ENCODE measurements around the gene XG.

Gene XG

DNA sequence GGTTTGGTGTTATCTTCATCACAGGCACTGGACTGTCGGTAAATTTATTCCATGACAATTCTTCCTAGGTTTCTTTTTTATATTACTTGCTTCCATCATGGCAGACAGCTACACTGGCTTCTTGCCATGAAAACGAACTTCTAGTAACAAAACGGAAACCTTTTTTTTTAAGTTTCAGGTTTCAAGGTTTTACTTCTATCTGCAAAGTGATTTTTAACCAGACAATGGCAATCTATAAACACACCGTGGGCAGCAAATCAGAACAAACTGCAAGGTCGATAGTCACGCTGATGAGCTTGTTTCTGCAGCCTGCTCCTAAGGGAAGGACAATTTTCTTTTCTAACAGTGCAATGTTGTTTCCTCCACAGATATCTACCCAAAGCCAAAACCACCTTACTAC, 29.9 kb downstream of the XG start:
- no peak overlapping the region for H3K4me3 ChIP-seq (ENCODE audit: control insufficient read depth, low read depth, low read length)
- no peak for TF ChIP-seq CTCF (IDR thresholded peaks at IDR 0.05; ENCODE audit: control insufficient read depth, insufficient read depth, low read depth, low read length, missing control alignments)
- DNase-seq (ENCODE audit: low read depth): no peak

DNA sequence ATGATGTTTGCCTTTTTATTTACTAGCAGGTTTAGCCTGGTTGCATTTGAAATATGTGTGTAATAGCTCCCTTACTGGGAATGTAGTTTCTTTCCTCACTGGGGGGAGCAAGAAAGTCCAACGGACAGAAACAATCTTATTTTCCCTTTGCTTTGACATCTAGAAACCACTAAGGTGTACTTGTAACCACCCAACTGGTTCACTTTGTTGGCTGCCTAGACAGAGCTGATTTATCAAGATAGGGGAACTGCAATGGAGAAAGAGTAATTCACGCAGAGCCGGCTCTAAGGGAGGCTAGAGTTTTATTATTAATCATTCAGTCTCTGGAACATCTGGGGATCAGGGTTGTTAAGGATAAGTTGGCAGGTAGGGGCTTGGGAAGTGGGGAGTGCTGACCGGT, 30.3 kb downstream of the XG start:
- H3K4me3 ChIP-seq (ENCODE audit: control insufficient read depth, low read depth, low read length): no peak overlapping the region
- DNase-seq (ENCODE audit: low read depth): no peak
- no peak for TF ChIP-seq CTCF (IDR thresholded peaks at IDR 0.05; ENCODE audit: control insufficient read depth, insufficient read depth, low read depth, low read length, missing control alignments)

GRCh38 chrX:2782778-2783177, 30.9 kb downstream of the XG start:
- no peak for DNase-seq (ENCODE audit: low read depth)
- no peak overlapping the region for H3K4me3 ChIP-seq (ENCODE audit: control insufficient read depth, low read depth, low read length)
- no peak for TF ChIP-seq CTCF (IDR thresholded peaks at IDR 0.05; ENCODE audit: control insufficient read depth, insufficient read depth, low read depth, low read length, missing control alignments)

GRCh38 chrX:2784026-2784425, 32.2 kb downstream of the XG start:
- TF ChIP-seq CTCF (IDR thresholded peaks at IDR 0.05; ENCODE audit: control insufficient read depth, insufficient read depth, low read depth, low read length, missing control alignments): no peak
- no peak for DNase-seq (ENCODE audit: low read depth)
- H3K4me3 ChIP-seq (ENCODE audit: control insufficient read depth, low read depth, low read length): no peak overlapping the region

DNA sequence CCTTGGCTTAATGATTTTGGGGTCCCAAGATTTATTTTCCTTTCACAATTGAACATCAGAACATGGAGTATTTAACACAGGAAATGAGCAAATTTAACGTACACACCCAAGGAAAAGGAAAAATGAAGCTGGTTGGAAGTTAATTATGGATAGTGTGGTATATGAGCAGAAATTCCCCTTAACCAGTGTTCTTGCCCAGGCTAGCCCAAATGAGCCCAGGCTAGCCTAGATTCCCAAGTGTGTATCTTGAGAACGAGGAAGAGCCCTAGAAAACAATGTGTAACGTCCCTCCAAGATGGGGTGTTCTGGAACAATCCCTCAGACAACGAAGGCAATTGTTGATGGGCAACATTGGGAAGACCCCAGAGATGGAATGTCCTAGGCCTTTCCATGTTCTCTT, 33.7 kb downstream of the XG start:
- DNase-seq (ENCODE audit: low read depth): no peak

DNA sequence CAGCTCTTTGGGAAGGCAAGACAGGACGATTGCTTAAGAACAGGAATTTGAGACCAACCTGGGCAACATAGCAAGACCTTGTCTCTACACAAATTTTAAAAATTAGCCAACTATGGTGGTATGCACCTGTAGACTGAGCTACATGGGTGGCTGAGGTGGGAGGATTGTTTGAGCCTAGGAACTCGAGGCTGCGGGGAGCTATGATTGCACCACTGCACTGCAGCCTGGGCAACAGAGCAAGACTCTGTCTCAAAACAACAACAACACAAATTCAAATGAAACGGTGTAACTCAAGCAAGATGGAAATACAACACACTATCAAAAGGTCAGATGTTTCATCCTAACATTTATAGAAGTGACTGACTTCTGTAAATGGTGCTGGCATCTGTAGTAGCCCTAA, 37.1 kb downstream of the XG start:
- TF ChIP-seq CTCF (IDR thresholded peaks at IDR 0.05; ENCODE audit: control insufficient read depth, insufficient read depth, low read depth, low read length, missing control alignments): no peak
- DNase-seq (ENCODE audit: low read depth): no peak
- no peak overlapping the region for H3K4me3 ChIP-seq (ENCODE audit: control insufficient read depth, low read depth, low read length)

More for the DNA sequence above, 33.7 kb downstream of the XG start:
- no peak for TF ChIP-seq CTCF (IDR thresholded peaks at IDR 0.05; ENCODE audit: control insufficient read depth, insufficient read depth, low read depth, low read length, missing control alignments)
- no peak overlapping the region for H3K4me3 ChIP-seq (ENCODE audit: control insufficient read depth, low read depth, low read length)

DNA sequence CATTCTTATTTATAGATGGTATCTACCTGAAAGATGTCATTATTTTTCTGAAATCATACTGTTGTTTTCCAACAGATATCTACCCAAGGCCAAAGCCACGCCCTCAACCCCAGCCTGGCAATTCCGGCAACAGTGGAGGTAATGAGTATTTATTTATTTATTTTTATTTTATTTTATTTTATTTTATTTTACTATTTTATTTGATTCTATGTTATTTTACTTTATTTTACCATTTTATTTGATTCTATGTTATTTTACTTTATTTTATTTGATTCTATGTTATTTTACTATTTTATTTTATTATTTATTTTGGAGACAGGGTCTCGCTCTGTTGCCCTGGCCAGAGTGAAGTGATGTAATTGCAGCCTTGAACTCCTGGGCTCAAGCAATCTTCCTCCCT, 37.7 kb downstream of the XG start:
- DNase-seq (ENCODE audit: low read depth): no peak
- H3K4me3 ChIP-seq (ENCODE audit: control insufficient read depth, low read depth, low read length): no peak overlapping the region
- TF ChIP-seq CTCF (IDR thresholded peaks at IDR 0.05; ENCODE audit: control insufficient read depth, insufficient read depth, low read depth, low read length, missing control alignments): no peak

Measured in AG09309 (cell line).